ENCODE data around the gene MYL6. TPM values are rescaled to one million over a fixed set of nuclear protein-coding genes. Genes with fewer than 3 reads are reported as not detected.

MYL6 gene
- total and polyA plus RNA-seq, 2 donors (not counting 3 experiments of a cell fraction or from before 2014, with no cell fraction given) = 2,543 to 8,470 TPM

- no peak overlapping the region for H3K27ac ChIP-seq (ENCODE audit: insufficient read depth, low read depth, low read length)
- CTCF ChIA-PET = no interaction called here
- TF ChIP-seq MAX (IDR thresholded peaks at IDR 0.05; ENCODE audit: insufficient read depth, insufficient read length) (no peak), GATA2 (IDR thresholded peaks at IDR 0.05; ENCODE audit: insufficient read depth, insufficient read length, low read depth, low read length) (no peak), POLR2AphosphoS5 (IDR thresholded peaks at IDR 0.05; ENCODE audit: insufficient read depth, low read depth, low read length) (no peak), JUN (IDR thresholded peaks at IDR 0.05; ENCODE audit: borderline replicate concordance, insufficient read depth, insufficient read length, low read depth) (no peak), CTCF (IDR thresholded peaks at IDR 0.05; ENCODE audit: extremely low read depth in 1 of 2, insufficient read depth in 1 of 2, low read depth in 1 of 2, low read length in 2 of 2) (no peak), EZH2 (IDR thresholded peaks at IDR 0.05; ENCODE audit: borderline replicate concordance, low read depth, low read length, severe bottlenecking) (no peak), FOS (IDR thresholded peaks at IDR 0.05; ENCODE audit: borderline replicate concordance, insufficient read depth, low read length) (no peak), POLR2A (IDR thresholded peaks at IDR 0.05; ENCODE audit: low read depth, low read length) (no peak), MYC (IDR thresholded peaks at IDR 0.05; ENCODE audit: low read depth, low read length) (no peak)
- DNase-seq (ENCODE audit: low read depth, low spot score) (no peak), FAIRE-seq (no peak)
- no peaks in the 10 kb centered on the region for H4K20me1 ChIP-seq (replicated peaks; ENCODE audit: control insufficient read depth, extremely low read depth, insufficient read depth, low read length)
- H3K79me2 ChIP-seq (ENCODE audit: control insufficient read depth, insufficient read depth, low read length) = peaks cover 10% of the 10 kb centered on the region
- intact Hi-C loops (cut with micrococcal nuclease) = no loop called here
- no peak overlapping the region for H2AFZ ChIP-seq (ENCODE audit: low read depth, low read length)
- no peaks in the 10 kb centered on the region for H3K9me3 ChIP-seq (replicated peaks; ENCODE audit: control insufficient read depth, insufficient read depth, low read length)
- no peak overlapping the region for H3K4me2 ChIP-seq (ENCODE audit: insufficient read depth, low read length)
- H3K27me3 ChIP-seq (ENCODE audit: control insufficient read depth in 2 of 2, insufficient read depth in 2 of 2, low read length in 2 of 2) = no peaks in the 10 kb centered on the region
- peaks cover 20% of the 10 kb centered on the region for H3K4me1 ChIP-seq (ENCODE audit: control insufficient read depth, extremely low read depth, insufficient read depth, low read length)
- peaks cover 0 to 7% of the 10 kb centered on the region in 2 experiments for H3K36me3 ChIP-seq (ENCODE audit: control insufficient read depth in 2 of 2, extremely low read depth in 1 of 2, insufficient read depth in 2 of 2, low read length in 2 of 2)
- no peaks in the 10 kb centered on the region for H3K9me1 ChIP-seq (replicated peaks; ENCODE audit: control insufficient read depth, extremely low read depth, insufficient read depth, low read length)
- dilution Hi-C loops (cut with MboI; ENCODE audit: extremely low pct_ligation_motif_present, low sequenced_read_pairs) = no loop called here
- POLR2A ChIA-PET = no interaction called here
- no peak overlapping the region for H3K9ac ChIP-seq (replicated peaks; ENCODE audit: extremely low read depth, insufficient read depth, low read length)
- no peak overlapping the region for H3K4me3 ChIP-seq (replicated peaks in 1 of 3; ENCODE audit: insufficient read depth in 1 of 3, low read depth in 1 of 3, low read length in 3 of 3)
- BruUV-seq (replicated peaks) = no TSS peak
Observed at GRCh38 chr12:56153678-56154065, 4.5 kb upstream of the MYL6 start.
